Measurements from ENCODE around the gene TM9SF3.
"Not testable (repeated sequence)": the region's sequence is repeated elsewhere in the genome, so short reads cannot be mapped to it uniquely, and the experiment has no call there.

Gene TM9SF3

DNA sequence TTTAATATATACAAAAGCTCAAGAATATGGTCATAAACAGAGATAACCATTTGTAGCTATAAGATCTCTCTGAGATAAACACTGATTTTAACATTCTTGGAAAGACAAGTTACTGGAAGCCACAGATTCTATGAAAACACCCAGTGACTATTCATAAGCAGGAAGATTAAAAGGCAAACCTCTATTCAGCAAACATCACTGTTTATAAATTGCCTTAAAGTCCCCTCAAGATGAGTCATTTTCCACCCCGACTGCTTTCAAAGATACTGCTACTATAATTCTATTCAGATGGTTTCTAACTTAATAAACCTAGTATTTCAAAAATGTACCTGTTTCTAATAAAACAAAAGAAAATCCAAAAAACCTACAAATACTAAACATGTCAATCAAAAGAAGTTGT, 21.0 kb downstream of the TM9SF3 start:
- no peak for DNase-seq (ENCODE audit: low read depth)

DNA sequence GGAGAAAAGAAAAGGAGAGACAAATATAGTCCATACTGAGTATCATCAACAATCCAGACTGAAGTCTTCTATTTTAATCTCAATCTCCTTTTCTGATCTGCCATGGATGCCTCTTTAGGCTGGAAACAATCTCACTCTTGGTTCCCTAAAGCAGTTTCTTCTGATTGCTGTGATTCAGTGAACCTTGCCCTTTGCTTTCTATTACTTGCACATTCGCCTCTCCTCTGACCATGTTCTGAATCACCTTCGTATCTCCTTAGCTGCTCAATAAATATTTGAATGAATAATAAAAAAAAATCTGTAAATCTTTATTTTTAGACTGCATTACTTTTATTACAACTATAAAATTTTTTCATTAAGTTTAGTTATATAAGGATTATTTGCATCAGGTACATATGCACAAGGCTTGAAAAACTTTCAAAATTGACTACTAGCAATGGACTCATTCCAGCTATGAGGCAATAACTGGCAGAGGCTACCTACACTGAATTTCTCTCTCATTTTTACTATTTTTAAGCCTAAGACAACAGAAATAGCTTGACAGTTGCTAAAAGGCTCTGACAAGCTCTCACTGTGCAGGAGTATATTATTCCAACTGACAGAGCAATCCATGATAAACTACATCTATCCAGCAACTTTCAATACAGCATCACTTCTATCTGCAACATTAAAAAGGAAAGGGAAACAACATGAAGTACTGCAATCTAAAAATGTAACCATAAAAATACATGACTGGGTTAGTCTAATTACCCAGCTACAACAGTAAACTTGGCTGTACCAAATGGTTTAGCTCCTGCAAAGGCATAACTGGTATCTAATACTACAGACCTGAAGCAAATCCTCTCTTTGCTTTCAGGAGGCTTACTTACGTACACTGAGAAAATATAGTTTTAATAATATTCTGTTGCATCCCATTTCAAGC, 25.6 kb downstream of the TM9SF3 start:
- DNase-seq (ENCODE audit: low read depth): no peak

DNA sequence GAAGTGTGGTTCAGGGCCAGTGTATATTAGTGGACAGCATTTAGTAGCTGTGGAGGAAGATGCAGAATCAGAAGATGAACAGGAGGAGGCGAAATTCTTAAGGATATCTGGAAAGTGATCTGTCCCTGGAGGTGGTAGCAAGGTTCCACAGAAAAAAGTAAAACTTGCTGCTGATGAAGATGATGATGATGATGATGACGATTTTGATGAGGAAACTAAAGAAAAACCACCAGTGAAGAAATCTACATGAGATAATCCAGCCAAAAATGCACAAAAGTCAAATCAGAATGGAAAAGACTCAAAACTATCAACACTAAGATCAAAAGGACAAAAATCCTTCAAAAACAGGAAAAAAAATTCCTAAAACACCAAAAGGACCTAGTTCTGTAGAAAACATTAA, 26.3 kb downstream of the TM9SF3 start:
- no peak for DNase-seq (ENCODE audit: low read depth)

DNA sequence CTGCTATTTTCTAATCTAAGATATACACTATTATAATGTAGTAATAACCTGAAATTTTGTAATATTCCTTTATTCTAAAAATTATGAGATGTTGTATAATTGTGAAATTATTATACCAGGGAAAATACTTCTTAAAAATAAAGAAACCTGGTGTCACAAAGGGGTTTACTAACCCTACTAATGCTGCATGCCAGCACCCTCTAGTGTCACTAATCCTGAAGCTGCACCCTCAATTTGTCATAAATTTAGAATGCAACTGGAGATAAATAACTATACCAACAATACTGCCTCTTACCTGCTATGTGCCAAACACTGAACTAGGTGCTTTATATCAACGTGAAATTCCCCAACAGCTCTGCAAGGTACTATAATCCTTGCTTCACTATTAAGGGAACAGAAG, 30.8 kb downstream of the TM9SF3 start:
- no peak for DNase-seq (ENCODE audit: low read depth)

DNA sequence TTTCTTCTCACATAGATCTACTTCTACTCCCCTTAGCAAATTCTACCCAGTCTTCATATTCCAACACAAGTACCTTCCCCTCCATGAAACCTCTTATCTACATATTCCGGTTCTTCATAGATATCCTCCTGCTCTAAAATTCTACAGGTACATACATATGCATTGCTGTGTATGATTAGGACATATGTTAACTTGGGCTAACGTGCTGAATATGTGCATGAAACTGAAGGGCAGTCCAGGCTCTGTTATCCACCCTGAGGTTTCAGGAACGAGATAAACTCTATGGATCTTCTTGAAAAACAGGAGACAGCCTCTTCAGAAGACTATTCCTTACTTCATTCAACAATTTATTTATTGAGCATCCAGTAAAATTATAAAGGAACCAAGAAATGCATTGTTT, 31.5 kb downstream of the TM9SF3 start:
- no peak for DNase-seq (ENCODE audit: low read depth)

DNA sequence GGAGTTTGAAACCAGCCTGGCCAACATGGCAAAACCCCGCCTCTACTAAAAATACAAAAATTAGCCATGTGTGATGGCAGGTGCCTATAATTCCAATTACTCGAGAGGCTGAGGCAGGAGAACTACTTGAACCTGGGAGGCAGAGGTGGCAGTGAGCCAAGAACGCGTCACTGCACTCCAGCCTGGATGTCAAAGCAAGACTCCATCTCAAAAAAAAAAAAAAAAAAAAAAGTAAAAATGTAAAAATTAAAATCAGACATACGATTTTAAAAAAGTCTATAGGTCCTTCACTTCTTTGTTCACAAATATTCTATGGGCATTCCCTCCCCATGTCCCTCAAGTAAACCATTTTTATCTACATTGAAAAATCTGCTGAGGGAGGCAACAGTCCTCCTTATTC, 38.2 kb downstream of the TM9SF3 start:
- DNase-seq (ENCODE audit: low read depth): no peak

DNA sequence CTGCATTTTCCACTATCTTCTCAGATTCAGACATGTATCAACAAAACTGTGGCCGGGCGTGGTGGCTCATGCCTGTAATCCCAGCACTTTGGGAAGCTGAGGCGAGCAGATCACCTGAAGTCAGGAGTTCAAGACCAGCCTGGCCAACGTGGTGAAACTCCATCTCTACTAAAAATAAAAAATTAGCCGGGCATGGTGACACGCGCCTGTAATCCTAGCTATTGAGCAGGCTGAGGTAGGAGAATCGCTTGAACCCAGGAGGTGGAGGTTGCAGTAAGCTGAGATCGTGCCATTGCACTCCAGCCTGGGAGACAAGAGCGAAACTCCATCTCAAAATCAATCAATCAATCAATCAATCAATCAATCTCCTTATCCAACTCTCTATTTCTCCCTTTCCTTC, 41.3 kb downstream of the TM9SF3 start:
- not testable (repeated sequence) for DNase-seq (ENCODE audit: low read depth)

DNA sequence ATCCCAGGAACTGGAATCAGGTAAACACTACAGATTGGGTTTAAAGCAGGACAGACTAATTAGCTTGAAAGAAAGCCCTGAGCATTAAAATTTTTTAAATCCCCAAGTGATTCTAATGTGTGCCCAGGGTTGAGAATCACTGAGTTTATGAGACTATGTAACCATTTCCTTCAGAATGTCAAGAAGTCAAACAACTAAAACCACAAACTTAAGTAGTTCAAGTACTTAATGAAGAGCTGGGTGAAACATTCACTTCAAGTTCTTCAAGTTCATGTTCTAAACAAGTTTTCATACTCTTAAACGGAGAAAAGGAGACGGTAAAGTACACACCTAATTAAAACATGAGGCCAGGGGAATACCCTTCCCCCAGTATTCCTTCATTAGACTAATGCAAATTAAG, 44.9 kb downstream of the TM9SF3 start:
- DNase-seq (ENCODE audit: low read depth): no peak

DNA sequence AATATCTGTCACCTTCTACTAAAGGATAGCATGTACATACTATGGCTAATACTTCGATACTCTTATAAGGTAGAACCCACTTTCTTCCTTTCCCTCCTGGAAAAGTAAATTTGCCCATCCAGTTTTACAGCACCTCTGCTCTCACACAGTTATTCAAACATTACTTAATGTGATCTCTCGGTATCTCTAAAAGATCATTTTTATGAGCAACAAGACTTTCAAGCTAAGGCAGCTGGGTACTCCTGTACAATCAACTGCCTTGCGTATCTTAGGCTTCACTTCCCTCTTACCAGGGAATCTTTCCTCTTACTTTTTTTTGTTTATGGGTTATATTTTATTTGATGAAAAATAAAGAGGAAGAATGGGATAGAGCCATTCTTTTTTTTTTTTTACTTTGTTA, 46.6 kb downstream of the TM9SF3 start:
- no peak for DNase-seq (ENCODE audit: low read depth)

DNA sequence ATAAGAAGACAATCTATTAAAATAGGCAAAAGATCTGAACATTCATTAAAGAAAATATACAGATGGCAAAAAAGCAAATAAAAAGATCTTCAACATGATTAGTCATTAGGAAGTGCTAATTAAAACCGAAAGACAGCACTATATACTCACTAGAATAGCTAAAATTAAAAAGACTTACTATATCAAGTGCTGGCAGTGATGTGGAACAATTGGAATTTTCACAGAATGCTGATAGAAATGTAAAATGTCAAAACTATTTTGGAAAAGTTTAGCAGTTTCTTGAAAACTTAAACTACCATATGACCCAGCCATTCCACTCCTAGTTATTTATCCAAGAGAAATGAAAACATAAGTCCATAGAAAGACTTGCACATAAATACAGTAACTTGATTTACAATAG, 48.1 kb downstream of the TM9SF3 start:
- DNase-seq (ENCODE audit: low read depth): no peak

DNA sequence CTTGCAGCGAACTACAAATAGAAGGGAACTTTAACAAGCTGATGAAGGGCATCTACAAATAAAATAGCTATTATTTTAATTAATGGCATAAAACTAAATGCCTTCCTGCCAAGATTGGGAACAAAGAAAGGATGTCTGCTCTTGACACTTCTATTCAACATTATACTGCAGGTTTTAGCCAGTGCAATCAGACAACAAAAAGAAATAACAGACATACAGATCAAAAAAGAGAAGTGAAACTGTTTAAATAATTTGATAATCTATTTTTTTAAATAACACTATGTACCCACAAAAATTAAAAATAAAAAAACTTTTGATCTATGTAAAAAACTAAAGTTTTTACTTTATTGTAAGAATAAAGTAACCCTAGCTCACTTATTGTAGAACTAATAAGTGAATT, 50.7 kb downstream of the TM9SF3 start:
- DNase-seq (ENCODE audit: low read depth): no peak

DNA sequence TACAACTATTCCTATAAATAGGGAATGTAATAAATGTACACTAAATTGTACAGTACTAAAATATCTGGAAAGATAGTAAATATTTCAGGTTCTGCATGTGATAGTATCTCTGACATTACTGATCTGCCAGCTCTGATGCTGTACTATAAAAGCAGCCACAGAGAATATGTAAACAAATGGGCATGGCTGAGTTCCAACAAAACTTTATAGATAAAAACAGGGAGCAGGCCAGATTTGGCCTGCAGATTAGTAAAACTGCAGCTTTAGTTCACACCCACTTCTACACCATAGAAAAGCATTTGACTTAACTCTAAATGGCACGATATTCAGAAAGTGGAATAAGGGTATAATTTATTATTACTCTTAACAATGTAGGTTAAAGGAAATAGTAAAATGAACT, 54.3 kb downstream of the TM9SF3 start:
- no peak for DNase-seq (ENCODE audit: low read depth)

DNA sequence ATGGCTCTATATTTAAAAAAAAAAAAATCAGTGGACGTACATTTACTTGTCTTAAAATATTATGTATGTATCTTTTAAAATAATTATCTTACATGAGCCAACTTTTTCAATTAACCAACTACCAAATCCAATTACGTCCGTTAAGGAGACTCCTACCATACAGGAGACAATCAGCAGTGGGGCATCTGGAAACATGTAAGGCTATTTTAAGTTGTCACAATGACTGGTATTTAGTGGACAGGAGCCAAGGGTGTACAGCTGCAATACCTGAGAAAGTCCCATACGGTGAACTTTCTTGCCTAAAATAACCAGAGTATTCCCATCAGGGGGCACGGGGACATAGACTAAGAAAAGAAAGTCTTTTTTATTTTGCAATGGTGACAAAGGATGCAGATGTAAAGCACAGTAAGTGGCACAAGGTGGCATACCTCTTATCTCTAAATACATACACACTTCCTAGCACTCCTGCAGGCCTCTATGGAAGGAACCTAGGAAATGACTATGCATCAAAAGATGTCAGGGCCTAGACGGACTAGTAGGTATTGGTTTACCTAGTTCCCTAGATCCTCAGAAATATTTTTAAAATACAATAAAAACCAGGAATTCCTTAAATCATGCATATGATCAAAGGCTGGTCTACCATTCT, 57.1 kb downstream of the TM9SF3 start:
- DNase-seq (ENCODE audit: low read depth): no peak

DNA sequence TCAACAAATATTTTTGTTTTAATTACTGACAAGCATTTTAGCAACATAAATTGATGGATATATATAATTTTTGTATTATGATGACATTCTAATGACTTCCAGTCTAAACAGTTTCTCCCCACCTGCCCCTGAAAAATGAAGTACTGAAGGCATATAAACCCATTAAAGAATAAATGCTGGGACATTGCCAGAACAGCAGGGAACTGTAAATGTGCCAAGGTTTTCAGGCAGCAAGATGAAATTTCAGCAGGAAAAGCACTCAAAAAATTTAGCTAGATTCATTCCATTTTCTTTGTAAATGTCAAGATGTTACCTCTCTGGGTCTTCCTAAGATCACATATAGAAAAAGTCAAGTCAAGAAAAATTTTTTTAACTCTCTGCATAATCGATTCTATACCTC, 62.1 kb downstream of the TM9SF3 start:
- no peak for DNase-seq (ENCODE audit: low read depth)

DNA sequence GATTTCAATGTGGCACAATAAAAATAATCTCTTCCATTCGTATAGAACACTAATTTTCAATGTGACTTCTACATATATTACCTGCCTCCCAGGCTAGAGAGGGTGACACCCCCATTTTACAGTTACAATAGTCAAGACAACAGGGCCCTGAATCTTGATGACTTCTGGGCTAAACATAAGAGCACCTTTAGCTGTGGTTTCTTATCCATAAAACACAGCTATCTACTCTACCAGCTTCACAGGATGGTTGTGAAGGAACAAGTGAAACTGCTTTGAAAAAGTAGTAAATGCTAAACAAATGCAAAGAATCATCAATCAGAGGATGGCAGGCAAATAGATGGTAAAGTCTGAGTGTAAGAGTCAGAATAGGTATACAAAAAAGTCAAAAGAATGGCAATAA, 69.5 kb downstream of the TM9SF3 start:
- DNase-seq (ENCODE audit: low read depth): no peak

DNA sequence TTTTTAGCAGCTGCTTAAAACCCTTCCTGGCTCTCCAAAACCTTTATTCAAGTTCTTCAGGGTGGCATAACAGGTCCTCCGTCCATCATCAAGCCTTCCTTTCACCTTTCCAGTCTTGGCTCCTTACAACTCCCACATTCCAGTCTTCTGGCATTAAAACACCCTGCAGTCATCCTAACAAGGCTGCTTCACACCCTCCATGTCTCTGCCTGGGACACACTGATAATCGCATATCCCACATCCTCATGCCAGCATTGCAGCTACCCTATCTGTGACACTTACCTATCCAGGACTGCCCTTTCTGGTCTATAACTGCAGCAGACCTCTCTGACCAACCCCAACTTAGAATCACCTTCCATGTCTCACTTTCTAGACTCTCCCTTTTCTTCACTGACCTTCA, 70.5 kb downstream of the TM9SF3 start:
- no peak for DNase-seq (ENCODE audit: low read depth)

DNA sequence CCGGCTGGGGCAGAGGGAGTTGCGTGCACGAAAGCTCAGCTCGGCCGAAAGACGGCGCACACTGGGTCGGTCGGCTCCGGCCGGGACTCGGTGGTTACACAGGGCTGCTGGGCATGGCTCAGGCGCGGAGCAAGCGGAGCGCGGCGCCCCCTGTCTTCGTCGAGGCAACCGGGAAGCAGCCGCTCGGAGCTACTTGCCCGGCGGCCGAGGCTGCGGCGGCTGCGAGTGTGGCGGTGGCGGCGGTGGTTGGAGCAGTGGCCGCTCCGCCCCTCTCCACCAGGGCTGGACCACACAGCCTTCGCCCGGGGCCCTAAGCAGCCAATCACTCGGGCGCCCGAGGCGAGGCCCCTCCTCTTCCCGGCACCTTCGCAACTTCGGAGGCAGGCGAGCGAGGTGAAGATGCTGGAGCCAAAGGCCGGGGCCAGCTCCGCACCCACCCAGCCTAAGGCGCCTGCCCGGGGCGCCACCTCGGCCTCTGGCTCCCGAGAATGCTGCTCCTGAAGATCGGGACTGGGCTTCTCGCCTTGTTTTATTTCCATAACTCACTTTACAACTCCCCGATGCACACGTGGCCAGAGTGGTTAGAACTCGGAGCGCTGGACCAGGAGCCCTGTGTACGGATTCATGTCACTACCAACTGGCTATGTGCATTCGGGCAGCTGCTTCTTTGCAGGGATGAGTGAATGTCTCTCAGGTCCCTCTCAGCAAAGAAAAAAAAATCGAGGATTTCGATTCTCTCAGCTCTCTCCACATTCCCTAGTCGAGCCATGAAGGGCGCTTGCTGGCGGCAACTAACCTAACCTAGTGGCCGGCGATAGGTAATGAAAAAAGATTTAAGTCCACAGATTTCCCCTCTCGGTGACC, 72.9 kb downstream of the TM9SF3 start, which contains the start of gene TLL2:
Gene TLL2, minus strand, starts transcription at position 229 of the 864 bp plus-strand sequence. CDS start 241 bp downstream, outside the sequence.
- DNase-seq (ENCODE audit: low read depth): peak; percentile 4

DNA sequence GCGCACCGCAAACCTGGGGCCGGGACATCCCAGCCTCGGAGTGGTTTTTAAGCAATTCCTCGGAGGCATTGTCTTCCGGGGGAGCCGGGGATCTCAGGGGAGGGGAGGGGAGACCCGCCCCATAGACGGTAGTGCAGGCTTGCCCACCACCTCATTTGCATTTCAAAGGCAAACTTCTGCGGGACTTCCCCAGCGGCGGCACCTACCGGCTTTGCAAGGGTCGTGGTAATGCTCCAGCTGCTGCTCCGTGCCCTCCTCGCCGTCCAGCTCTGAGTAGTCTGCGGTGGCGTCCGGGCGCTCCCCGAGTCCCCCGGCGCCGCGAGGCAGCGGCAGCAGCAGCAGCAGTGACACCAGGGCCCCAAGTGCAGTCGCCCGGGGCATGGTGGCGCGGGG, 73.5 kb downstream of the TM9SF3 start:
- peak; percentile 13 for DNase-seq (ENCODE audit: low read depth)

DNA sequence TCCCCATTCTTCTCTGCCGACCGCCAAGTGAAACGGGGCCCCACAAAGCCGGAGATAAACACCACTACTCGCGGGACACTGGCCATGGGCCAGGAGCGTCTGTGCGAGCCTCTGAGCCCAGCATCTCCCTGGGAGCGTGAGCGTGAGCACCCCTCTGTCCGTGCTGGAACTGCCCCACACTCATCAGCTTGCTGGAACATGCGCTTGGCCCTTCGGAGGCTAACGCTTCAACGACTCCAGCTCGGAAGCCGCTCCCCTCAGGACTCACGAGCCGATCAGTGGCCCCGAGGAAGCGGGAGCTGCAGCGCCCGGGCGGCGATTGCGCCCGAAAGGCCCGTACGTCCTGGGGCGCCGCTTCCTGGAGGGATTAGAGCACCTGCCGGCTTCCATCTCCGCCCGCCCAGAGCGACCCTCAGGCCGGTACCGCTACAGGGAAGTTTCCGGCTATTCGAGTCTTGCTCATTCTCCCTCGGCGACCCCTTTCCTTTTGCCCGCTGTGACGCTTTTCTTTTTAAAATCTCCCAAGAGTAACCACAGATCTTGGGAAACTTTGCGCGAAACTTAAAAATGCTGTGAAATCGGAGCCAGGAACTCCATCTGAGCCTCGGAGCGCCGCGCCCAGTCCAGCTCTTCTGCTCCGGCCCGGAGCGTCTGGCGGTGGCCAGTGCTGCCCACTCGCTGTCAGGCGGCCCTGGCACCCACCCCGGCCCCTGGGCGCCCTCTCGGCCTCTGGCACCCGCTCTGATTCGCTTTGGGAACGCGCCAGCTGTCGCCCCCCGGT, 74.1 kb downstream of the TM9SF3 start:
- DNase-seq (ENCODE audit: low read depth): no peak

DNA sequence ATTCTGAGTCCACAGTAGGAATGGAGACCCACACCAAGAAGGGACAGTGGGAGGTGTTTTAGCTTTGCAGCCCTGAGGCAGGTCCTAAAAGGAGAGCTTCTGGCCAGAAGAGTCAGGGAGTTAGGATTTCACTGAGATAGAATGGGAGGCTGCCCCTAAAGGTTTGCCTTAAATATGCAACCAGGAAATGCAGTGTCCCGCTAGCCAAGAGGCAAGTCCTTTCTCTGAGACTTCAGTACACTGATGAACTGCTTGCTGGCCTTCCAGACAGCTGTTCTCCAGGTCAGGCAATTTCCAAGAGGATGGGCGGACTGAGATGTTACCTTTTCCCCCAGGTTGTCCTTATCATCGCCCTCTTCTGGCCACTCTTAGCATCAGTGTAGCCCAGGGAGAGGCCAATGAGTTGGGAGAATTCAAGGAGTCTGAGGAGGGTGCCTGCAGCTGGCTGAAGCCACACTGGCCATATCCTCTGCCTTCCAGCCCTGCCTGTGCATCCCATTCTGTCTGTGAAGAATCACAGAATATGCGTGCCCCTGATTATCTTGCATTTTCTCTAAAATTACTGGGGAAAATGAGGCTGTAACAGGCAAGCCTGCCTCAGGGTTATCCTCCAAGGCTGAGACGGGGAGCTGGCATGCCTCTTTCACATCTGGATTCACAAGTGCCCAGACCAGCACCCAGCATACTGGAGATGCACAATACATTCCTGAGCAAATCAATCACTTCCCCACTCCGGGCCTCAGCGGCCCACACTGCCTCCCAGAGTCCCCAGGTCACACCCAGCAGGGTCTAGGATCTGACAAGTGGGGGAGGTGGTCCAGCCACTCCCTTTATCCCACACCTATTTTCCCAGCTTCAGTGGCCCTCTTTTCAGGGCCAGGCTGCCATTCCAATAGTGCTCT, 75.5 kb downstream of the TM9SF3 start:
- DNase-seq (ENCODE audit: low read depth): no peak
